Measurements from ENCODE around the gene TRIM2.
"Not testable (repeated sequence)": the region's sequence is repeated elsewhere in the genome, so short reads cannot be mapped to it uniquely, and the experiment has no call there.

The TRIM2 gene

DNA sequence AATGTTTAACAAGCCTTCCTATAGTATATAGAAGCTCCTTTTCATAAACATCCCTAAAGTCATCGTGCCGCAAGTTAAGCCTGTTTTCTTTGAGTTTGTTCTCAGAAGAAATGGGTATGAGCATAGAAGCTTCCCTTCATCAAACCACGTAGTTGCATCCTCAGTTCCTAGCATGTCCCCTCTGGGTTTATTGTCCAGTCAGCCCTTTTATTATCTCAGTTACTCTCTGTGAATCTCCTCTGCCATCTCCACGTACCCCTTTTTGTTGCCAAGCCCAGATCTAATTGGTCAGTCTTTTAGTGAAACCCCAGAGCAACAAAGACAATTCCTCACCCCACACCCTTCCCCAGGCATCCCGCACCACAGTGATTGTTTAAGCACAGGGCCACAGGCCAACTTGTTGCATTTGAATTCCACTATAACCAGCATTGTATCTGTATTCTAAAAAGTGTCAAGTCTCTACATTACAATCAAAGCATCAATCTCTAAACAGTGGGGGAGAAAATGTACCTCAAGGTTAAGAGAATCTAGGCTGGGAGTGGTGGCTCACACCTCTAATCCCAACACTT, 12.4 kb upstream of the TRIM2 start:
- no peak for DNase-seq

DNA sequence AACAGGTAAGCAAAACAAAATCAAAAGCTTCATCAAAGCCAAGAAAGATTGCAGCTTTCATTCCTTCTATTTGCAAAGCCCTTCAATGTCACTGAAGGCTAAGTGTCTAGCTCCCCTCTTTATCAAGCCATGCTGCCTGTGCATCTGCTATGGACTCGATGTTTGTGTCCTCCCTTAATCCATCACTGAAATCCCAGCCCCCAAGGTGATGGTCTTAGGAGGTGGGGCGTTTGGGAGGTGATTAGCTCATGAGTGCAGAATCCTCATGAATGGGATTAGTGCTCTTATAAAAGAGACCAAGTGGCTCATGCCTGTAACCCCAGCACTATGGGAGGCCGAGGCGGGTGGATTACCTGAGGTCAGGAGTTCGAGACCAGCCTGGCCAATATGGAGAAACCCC, 6.9 kb upstream of the TRIM2 start:
- no peak for DNase-seq

DNA sequence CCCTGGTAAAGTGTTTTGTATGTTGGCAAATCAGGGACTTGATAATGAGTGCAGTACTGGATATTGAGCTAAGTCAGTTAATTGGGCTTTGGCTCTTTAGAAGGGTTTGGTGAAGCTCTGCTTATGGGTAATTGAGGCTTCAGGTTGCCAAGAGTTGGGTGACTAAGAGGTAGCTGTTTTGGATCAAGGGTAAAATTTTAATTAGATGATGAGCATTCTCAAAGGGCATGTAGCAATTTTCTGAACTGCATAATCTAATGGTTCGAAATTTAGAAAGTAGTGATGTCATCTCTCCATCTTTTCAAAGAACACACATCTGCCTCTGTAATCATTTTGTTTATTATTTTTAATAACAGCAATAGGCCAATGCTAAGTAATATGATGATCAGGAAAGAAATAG, 5.5 kb upstream of the TRIM2 start:
- no peak for DNase-seq

DNA sequence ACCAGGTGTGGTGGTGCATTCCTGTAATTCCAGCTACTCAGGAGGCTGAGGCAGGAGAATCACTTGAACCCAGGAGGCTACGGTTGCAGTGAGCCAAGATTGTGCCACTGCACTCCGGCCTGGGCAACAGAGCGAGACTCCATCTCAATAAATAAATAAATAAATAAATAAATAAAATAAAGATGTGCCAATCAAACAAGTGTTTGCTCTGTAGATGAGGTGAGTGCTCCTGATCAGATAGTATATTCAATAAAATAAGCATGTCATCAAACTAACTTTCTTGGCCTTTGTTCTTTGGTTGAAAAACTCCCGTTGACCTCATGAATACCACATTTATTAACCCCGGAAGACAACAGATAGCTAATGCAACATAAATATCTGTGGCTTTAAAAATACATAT, 497 bp upstream of the TRIM2 start:
- DNase-seq = not testable (repeated sequence)

DNA sequence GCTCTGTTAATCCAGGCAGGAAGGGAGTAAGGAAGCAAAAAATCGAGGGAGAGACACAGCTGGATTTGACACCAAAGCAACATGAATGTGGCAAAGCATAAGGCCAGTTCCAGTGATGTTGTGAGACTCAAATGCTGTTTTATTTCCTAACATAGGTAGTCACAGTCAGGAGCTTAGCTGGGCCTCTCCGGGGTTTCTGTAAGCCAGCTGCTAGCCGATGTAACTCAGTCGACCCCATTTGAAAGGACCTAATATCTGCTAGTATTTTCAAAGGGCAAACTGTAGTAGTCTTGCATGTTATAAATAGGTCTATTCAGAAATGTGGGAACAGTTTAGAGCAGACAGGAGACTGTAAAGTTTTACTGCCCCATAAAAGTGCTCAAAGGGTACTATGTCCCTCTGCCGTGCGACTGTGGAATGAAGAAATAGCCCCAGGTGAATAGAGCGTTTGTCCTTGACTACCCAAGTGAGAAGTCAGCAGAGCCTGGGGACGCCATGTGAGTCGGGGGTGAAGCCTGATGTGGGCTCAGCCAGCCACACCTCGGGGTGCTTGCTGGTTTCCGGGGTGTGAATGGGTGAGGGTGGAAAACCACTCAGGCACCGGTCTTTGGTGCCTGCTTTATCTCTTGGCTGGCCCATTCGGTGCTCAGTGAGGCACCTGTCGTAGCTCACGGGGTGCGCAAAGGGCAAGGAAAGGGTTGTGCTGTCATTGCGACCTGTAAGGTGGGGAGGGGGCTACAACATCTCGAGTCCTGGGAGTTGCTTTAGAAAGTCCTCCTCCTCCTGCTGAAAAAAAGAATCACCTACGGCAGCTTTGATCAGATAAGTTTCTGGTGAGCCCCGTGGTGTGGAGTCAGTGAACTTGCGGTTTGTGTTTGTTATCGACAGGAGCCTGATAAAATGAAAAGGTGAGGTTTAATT, 745 bp downstream of the TRIM2 start:
- no peak for DNase-seq

DNA sequence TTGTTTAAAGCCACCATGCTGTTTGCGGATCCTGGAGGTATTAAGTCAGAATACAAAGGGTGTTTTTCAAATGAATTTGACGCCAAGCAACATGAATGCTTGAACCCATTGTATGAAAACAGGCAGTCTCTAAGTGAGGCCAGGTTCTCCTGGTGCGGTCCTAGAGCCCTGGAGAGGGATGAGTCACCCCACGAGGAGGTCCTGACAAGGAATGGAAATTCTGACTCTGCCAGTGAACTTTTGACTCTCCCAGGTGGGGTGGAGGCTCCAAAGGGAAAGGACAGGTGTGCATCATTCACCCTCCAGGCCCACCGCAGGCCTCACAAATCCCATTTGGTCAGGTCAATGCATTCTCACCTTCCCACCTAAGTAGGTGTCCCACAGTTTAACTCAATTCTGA, 1.5 kb downstream of the TRIM2 start:
- no peak for DNase-seq

DNA sequence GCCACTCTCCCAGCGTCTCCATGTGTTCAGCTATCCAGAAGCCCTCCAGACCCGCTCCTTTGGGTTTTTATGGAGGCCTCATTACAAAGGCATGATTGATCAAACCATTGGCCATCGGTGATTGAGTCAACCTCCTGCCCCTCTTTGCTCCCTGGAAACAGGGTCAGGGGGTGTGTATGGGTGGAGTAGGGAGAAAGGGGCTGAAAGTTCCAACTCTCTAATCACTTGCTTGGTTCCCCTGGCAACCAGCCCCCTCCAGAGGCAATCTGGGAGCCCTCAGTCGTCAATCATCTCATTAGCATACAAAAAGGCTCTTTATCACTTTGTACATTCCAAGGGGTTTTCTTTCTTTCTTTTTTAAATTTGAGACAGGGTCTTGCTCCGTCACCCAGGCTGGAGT, 2.3 kb downstream of the TRIM2 start:
- DNase-seq = no peak

DNA sequence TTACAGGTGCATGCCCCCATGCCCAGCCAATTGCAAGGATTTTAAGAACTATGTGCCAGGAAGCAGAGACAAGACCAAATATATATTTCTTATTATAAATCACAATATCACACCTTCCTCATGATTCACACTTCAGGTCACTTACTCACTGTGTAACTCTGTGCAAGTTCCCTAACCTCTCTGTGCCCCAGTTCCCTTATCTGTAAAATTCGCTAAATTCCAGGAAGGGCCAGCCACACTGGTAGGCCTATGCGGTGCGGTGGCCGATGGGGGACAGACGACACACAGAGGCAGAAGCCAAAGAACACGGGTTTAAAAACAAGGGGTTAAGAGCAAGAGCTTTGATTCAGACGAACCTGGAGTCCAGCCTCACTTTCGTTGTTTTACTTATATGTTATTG, 2.8 kb downstream of the TRIM2 start:
- no peak for DNase-seq

DNA sequence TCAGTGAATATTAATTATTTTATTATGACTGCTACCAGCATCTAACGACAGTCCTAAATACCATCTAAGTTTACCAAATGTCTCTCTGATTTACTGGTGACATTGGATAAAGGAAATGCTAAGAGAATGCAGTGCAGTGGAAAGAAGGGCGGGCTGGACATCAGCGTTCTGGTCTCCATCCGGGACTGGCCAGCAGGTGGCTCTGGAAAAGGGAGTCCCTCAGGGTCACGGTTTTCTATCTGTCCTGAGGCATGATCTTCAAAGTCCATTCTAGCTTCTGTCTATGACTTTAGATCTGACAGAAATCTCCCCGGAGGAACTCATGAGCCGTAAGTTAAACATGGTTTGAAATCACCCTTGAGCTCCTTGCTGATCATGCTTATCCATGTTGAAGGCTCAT, 3.3 kb downstream of the TRIM2 start:
- no peak for DNase-seq

DNA sequence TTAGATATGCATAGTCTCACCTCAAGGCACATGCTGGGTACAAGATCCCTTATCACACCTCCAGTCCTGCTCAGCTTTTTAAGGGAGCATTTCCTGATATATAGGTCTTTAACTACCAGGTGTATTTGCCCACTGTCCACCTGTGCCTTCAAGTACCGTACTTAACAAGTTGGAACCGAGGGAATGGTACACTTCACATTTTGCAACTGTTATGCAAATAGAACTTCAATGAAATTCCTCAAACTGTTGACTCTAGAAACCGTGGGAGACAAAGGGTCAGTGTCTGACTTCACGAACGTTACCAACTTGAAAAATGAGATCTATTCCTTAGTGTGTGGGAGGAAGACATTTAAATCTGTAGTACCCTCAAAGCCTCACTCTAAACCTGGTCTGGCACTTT, 5.2 kb downstream of the TRIM2 start:
- DNase-seq = no peak

DNA sequence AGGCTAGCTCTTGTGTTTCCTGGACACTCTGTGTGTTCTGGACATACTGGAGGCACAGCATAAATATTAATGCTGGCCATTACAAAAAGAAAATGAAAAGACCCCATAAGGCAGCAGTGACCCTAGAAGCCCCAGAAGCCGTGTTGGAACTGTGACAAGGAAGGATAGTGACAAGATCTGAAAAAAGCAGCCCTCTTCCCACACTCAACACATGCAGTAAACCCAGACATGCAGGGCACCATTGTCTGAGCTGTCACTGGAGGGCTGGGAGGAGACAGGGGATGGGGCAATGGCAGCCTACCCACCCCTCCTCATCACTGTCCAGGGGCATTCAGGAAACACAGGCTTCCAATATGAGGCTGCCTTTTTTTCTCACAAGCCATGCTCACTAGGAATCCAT, 6.5 kb downstream of the TRIM2 start:
- DNase-seq = no peak

DNA sequence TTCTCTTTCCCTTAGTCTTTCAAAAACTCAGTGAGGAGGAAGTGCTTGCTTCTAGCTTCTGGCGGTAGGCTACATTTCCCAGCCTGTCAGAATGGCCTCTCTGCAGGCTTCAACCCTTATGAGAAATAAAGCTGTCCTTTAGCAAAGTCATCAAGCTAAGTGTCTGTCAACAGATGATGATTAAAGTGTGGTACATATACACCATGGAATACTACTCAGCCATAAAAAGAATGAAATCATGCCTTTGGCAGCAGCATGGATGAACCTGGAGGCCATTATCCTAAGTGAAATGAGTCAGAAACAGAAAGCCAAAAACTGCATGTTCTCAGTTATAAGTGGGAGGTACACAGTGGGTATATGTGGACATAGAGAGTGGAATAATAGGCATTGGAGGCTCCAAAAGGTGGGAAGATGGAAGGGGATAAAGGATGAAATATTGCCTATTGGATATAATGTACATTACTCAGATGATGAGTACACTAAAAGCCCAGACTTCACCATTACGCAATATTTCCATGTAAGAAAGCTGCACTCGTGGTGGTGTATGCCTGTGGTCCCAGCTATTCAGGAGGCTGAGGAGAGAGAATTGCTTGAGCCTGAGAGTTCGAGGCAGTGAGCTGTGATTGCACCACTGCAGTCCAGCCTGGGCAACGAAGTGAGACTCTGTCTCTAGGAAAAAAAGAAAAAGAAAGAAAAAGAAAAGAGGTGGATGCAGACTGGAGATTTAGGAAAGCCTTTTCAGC, 7.9 kb downstream of the TRIM2 start:
- DNase-seq = no peak

DNA sequence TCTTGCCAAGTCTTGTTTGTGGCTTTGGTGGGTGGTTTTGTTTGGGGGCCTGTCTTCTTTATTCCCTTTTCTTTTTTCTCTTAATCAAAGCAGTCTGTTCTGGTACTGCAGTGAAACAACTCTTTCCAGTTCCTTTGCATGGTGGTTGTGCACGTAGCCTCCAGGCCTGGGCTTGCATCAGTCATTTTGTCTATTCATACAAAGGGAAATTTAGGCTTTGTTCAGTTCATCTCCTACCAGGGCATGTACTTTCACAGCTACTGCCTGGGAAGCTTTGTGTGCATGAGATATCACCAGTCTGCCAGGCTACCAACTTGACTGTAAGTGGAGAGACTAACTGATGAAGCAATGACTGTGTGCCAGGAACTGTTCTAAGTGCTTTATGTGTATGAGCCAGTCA, 8.5 kb downstream of the TRIM2 start:
- DNase-seq = no peak

DNA sequence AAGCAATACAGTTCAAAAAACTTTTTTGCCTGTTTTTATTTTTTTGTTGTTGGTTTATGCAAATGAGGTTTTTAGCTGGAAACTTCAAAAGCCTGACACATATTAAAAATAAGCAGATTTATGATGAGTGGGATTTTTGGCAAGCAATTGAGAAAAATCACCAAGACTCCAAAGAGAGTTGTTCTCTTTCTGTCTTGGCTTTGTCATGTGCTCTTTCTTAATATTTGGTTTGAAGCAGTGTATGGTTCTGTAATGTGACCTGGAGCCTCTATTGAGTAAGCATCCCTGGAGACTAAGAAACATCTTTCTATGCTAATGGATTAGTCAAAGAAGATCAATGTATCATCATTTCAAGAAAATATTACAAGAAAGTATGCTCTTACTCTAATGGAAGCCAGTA, 11.7 kb downstream of the TRIM2 start:
- DNase-seq = no peak

DNA sequence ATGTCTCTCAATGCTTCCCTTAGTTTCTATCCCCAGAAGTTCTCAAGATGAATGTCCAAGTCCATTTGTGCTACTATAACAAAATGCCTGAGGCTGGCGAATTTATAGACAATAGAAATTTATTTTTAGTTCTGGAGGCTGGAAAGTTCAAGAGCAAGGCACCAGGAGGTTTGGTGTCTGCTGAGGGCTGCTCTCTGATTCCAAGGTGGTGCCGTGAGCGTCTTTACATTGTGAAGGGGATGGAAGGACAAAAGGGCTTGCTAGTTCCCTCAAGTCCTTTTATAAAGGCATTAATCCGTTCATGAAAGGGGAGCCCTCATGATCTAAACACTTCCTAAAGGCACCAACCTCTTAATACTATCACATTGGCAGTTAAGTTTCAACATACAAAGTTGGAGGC, 12.3 kb downstream of the TRIM2 start:
- no peak for DNase-seq

DNA sequence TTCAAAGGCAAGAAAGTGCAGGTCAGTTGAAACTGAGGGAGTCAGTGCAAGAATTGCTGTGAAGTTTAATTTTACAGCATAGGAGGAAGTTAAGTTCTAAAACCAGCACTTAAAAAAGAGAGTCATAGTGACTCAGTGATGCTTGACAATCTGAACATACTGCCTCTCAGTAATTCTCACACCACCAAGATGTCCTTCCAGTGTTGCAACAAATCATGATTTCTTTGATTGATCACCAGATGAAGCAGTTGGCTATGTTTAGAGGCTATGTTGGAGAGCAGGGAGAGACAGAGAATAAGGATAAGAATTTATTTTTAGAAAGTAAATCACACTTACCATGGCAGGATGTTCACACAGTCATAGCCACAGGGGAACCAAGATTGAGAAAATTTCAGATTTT, 13.2 kb downstream of the TRIM2 start:
- DNase-seq = no peak

DNA sequence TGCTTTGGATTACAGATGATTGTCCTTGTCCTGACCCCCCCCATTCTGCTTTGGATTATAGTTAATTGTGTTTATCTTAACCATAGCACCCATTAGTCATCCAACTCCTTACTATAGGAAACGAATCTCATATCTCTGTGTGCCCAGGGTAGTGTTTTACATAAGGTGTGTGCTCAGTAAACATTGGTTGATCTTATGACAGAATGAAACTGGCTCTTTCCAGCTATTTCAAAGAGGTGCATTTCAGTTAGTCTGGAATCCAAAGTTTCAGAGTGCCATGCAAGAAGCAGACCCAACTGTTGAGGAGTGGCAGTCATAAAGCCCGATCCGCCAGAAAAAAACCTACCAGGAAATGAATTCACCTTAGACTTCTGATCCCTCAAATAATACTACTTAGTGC, 14.7 kb downstream of the TRIM2 start:
- no peak for DNase-seq

DNA sequence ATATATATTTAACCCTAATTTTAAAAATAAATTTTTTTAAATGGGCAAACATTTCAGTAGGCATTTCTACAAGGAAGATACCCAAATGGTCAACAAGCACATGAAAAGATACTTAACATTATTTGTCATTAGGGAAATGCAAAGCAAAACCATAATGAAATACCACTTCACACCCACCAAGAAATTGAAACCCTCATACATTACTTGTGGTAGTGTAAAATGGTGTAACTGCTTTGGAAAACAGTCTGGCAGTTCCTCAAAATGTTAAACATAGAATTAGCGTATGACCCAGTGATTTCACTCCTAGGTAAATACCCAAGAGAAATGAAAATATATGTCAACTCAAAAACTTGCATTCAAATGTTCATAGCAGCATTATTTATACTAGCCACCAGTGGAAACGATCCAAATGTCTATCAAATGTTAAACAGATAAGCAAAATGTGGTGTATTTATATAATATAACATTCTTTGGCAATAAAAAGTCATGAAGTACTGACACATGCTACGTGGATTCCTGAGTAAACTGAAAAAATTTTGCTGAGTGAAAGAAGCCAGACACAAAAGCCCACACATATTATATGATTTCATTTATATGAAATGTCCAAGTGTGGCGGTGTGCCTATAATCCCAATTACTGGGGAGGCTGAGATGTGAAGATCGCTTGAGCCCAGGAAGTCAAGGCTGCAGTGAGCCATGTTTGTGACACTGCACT, 16.6 kb downstream of the TRIM2 start:
- no peak for DNase-seq

DNA sequence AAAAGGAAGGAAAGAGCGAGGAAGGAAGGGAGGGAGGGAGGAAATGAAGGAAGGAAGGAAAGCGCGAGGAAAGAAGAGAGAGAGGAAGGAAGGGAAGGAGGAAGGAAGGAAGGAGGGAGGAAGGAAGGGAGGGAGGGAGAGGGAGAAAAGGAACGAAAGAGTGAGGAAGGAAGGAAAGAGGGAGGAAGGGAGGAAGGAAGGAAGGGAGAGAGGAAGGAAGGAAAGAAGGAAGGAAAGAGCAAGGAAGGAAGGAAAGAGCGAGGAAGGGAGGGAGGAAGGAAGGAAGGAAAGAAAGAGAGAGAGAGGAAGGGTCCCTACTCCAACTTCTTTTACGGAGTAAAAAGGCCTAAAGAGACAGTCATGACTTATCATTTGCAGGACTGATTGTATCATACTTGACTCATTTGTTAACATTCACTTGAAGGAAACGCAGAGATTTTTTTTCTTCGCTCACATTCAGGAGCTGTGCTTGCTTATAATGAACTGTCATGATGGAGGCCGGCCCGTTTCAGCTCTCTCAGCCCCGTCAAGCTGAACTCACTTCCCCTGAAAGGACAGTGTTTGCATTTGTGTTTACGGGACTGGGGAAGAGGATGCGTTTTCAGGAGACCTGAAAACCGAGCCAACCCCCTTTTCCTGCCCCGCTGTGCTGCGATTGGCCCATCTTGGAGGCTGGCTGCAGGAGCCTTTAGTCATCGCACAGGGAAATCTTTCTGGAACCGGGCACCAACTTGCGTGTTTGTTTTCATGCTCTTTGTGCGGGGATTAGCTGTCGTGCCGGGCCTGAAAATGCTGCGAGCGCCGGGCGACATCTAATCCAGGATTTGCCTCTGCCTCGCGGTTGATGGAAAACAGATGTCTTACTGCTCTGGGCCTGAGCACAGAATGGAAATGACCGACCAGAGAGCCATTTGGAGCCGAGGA, 17.8 kb downstream of the TRIM2 start:
- no peak for DNase-seq

DNA sequence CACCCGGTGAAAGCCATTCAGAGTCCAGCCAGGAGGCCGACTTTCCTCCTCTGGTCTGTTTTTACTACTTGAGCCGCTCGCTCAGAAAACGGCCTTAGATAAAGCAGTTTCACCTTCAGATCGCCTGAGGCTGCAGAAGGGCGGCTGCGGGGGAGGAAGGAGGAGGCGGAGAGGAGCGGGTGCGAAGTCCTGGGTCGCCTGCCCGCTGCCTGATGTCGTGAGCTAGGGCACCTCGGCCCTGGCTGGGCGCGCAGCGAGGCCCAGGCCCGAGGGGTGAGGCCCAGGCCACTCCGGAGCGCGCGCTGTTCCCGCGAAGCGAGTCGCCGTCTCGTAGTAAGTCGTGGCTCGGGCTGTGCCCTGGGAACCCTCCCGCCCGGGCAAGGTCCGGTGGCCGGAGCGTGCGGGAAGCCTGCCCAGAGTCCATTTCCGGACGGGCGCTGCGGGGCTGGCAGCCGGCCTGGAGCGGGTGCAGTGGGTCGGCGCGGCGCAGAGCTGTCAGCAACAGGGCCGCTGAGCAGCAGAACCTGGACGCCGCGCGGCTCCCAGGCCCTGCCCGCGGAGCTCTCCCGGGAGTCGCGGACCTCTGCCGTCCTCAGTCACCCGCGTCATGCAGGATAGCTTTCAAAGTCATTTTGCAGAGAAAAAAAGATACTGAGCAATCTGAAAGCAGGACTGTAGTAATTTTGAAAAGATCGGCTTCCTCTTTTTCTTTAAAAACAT, 18.6 kb downstream of the TRIM2 start:
- no peak for DNase-seq

DNA sequence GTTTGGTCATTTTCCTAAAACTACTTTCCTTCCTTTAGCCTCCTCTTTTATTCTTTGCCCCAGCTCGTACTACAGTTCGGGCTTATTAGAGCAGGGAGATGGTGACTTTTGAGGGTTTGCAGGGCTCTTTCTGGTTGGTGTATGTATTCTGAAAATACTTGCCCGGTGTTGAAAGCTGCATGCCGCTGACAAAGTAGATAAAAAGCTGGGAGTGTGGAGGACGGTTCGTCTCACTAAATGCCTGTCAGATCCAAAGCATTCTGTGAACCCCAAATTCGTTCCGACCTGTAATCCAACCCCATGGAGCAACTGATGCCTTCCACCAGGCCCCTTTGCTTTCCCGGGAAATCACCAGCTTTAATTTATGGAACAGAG, 19.2 kb downstream of the TRIM2 start:
- no peak for DNase-seq

DNA sequence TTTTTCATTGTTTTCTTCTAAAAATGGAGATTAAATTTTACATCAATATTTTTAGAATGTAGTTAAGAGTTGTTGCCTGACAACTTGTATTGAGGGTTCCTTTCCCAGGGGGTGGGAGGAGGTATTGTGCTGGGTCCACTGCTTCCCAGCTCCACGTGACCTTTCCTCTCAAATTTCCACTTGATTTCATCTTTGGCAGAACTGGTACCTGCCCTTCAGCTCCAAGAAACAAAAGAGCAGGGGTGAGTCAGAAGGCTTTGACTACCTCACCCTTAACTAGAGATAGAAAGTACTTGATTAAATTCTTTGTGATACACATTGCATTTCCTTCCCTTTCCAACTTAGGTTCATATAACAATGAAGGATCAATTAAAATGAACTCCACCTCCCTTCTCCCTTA, 19.7 kb downstream of the TRIM2 start:
- DNase-seq = no peak

All from cortex of kidney (tissue), 1 donor.